ENCODE data around the gene TRIM38.

Gene TRIM38

GRCh38 chr6:26025894-26026832 lies 63.6 kb downstream of the TRIM38 start:
- peak; percentile 56 to 79 for DNase-seq (ENCODE audit: low read depth in 1 of 2, low spot score in 1 of 2)

DNA sequence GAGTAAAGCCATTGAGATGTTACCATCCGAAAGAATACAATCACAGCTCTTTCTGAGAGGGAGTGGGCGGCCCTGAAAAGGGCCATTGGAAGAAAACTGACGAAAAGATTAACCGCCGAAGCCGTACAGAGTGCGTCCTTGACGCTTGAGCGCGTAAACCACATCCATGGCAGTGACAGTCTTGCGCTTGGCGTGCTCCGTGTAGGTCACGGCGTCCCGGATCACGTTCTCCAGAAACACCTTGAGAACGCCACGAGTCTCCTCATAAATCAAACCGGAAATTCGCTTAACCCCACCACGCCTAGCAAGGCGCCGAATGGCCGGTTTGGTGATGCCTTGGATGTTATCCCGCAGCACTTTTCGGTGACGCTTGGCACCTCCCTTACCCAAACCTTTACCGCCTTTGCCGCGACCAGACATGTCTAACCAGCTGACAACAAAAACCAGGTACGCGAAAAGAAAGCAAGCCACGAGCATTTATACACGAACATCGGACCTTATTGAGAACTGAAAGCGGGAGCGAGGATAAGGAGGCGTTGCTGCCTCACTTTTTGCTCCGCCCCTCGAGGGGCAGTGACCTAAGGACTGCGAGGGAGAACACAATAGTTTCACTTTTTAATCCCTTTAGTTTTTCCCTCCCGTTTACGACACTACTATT lies 64.4 kb downstream of the TRIM38 start:
- peak; percentile 70 to 97 for DNase-seq (ENCODE audit: low read depth in 1 of 2, low spot score in 1 of 2)

DNA sequence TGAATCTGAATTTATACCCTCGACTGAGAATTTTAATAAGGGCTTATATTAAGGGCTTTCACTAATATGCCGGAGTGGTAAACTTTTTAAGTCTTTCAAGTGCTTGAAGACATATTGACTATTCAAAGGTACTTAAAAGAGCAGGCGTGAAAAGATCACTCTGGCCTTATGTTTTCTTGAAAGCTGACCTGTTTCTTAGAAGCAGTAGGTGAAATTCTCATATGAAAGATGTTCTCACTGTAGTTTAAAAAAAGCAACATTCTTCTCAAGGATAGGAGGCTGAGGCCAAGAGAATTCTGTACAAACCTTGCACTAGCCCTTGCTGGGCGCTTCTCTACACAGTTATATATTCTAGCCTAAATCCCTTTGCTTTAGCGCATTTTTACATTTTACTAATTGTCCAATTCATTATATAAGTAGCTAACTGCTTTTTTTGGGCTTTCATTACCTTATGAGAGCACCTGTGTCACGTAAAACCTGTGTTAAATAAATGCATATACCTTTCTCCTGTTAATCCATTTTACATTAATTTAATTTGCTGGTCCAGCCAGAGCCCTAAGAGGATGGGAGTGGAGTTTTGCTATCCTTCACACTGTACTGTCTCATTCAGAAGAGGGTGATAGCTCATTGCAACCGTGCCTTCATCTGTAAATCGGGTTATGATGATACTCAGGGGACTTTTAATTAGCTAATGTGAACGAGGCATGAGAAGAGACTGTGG lies 65.0 kb downstream of the TRIM38 start:
- DNase-seq (ENCODE audit: low read depth in 1 of 2, low spot score in 1 of 2) = no peak

- DNase-seq (ENCODE audit: low read depth in 1 of 2, low spot score in 1 of 2) = no peak
Observed at GRCh38 chr6:26028212-26028745, 65.7 kb downstream of the TRIM38 start.

- no peak for DNase-seq (ENCODE audit: low read depth in 1 of 2, low spot score in 1 of 2)
Observed at GRCh38 chr6:26028746-26029569, 66.4 kb downstream of the TRIM38 start.

GRCh38 chr6:26029570-26029856 lies 66.9 kb downstream of the TRIM38 start:
- no peak for DNase-seq (ENCODE audit: low read depth in 1 of 2, low spot score in 1 of 2)

GRCh38 chr6:26029857-26030653 lies 67.5 kb downstream of the TRIM38 start:
- no peak for DNase-seq (ENCODE audit: low read depth in 1 of 2, low spot score in 1 of 2)

DNA sequence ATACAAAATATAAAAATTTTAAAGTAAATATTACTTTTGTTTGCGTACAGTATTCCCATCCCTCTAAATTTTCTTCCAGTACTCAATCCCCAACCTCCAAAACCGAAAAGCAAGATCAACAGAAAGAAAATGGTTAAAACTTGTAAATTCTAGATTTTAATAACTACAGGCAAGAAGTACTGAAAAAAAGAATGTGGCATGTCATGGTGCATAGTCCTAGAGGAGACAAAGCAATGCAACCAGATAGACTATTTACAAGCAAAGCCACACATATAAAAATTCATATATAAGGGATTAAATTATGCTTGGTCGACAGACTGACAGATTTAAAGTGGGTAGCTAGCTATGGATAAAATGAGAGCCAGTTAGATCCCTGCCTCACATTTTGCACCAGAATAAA lies 68.1 kb downstream of the TRIM38 start:
- no peak for DNase-seq (ENCODE audit: low read depth in 1 of 2, low spot score in 1 of 2)

DNA sequence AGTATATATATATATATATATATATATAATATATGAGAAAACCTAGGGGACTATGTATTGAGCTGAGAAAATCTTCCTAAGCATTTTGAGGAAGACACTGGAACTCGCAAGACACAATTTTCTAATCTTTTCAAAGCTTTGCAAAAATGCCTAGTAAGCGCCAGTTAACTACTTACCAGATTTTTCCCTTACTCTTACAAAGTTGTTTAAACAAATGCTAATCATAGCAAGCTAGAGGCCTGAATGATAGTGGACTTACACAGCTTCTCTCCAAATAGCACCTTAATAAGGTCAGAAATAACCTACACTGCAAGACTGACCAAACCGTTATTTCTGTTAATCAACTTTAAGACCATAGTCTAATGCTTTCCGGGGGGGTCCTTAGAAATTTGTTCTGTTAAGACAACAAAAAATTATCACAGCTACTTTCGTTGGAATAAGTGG lies 68.6 kb downstream of the TRIM38 start:
- DNase-seq (ENCODE audit: low read depth in 1 of 2, low spot score in 1 of 2) = no peak

DNA sequence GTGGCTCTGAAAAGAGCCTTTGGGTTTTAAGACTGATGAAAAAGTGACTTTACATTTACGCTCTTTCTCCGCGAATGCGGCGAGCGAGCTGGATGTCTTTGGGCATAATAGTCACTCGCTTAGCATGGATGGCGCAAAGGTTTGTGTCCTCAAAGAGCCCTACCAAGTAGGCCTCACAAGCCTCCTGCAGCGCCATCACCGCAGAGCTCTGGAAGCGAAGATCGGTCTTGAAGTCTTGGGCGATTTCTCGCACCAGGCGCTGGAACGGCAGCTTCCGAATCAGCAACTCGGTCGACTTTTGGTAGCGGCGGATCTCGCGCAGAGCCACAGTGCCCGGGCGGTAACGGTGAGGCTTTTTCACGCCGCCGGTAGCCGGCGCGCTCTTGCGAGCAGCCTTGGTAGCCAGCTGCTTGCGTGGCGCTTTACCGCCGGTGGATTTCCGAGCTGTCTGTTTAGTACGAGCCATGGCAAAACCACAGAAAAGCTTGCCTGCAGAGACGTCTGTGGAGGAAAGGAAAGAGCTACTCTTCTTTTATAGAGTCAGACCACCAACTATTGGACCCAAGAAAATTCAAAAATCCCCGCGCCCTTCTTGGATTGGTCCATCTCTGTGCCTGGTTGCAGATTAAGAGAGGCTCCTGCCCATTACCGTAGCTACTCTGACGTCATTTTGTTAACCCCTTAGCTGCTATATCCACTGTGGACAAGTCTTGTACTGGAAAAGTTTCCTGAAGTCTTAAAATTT lies 69.2 kb downstream of the TRIM38 start:
- peak in 1 of 2 donors; percentile 87 for DNase-seq (ENCODE audit: low read depth in 1 of 2, low spot score in 1 of 2)

- no peak for DNase-seq (ENCODE audit: low read depth in 1 of 2, low spot score in 1 of 2)
Observed at GRCh38 chr6:26032340-26033084, 69.9 kb downstream of the TRIM38 start.

GRCh38 chr6:26033085-26033940 lies 70.7 kb downstream of the TRIM38 start:
- DNase-seq (ENCODE audit: low read depth in 1 of 2, low spot score in 1 of 2) = peak in 1 of 2 donors; percentile 61

DNA sequence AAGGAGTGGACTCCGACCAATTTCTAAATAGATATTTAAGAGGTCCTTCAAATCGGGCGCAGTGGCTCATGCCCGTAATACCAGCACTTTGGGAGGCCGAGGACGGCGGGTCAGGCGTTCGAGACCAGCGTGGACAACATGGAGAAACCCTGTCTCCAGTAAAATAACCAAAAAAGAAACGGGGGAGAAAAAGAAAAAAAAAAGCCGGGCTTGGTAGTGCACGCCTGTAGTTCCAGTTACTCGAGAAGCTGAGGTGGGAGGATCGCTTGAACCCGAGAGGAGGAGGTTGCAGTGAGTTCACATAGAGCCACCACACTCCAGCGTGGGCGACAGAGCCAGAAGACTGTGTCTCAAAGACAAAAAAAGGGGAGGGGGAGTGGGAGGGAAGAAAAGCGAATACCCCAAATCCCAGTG lies 71.3 kb downstream of the TRIM38 start:
- DNase-seq (ENCODE audit: low read depth in 1 of 2, low spot score in 1 of 2) = no peak

DNA sequence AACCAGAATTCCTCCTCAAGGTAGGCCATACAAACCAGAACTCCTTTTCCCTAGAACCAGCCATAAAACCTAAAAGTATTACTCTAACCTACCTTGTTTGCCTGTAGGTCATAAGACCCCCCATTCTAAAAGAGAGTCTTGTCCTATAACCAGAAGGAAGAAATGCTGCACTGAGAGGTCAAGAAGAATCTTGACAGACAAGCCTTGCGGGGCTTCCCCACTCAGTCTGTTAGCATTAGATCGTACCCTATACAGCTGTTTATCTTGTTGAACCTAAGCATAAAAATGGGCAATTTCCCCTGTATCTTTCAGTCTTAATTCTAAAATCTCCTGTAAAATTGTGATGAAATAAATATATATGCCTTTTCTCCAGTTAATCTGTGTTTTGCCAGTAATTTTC lies 72.3 kb downstream of the TRIM38 start:
- DNase-seq (ENCODE audit: low read depth in 1 of 2, low spot score in 1 of 2) = no peak
